ENCODE results near the gene SMIM41. TPM values are rescaled to one million over a fixed set of nuclear protein-coding genes. Genes with fewer than 3 reads are reported as not detected.

The SMIM41 gene
- total RNA-seq, 1 experiment from 2014 or later = not detected

DNA sequence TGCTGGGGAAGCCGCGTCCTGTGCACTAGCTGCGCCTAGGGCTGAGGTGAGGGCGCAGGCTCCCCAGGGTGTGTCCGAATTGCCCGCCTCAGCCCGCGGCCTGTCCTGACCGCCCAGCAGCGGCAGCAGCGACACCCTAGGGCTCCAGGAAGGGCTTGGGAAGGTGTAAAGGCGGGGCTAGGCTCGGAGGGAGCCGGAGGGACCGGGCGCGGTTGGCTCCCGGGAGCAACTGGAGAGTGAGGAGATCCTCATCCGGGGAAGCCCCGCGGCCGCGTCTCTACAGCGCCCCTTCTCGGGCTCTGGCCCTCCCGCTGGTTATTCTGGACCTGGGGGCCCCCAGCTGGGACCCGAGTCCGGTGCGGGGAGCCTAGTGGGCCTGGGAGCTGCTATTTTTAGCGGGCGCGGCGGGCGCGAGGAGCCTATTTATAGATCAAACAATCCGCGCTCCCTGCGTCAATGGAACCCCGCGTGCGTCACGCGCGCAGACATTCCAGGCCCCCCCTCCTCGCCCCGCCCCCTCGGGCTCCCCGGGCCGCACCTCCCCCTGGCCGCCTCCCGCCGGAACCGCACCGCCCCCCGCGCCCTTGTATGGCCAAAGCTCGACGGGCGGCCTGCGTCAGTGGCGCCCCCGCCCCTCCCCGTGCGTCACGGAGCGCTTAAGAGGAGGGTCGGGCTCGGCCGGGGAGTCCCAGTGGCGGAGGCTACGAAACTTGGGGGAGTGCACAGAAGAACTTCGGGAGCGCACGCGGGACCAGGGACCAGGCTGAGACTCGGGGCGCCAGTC lies 28.6 kb upstream of the SMIM41 start, which contains the start of gene NR4A1:
NR4A1 (plus strand) TSS at position 685 of the 784 bp plus-strand sequence. CDS start 2,887 bp downstream, outside the sequence.
- peak; percentile 79 for DNase-seq (ENCODE audit: low spot score)

DNA sequence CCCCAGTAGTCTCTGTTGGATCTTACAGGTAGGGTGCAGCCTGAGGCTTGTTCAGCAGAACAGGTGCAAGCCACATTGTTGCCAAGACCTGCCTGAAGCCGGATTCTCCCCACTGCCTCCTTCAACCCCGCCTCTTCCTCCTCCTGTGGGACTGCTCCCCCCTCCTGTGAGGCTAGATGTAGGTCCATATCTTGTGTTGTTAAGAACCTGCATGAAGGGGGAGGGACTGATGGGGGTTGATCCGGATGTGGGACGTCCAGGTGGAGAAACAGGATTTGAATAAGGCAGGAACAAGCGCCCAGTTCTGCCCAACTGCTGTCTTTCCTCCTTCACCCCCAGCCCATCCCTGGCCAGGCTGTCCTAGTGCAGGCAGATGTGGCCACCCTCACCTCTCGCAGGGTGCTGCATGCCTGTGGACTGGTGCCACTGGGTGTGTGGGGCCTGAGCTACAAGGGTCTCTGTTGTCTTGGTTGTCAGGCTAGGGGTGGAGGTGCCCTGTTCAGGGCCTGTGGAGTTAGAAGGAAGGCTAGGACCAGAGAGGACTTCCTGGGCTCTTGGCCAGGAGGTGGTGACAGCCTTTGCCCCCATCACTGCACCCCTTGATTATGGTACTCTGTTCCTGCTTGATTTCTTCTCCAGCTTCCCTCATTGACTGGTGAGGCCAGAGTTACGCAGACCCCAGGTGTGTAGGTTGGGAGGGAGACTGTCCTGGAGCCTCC lies 26.9 kb upstream of the SMIM41 start:
- peak; percentile 64 for DNase-seq (ENCODE audit: low spot score)

DNA sequence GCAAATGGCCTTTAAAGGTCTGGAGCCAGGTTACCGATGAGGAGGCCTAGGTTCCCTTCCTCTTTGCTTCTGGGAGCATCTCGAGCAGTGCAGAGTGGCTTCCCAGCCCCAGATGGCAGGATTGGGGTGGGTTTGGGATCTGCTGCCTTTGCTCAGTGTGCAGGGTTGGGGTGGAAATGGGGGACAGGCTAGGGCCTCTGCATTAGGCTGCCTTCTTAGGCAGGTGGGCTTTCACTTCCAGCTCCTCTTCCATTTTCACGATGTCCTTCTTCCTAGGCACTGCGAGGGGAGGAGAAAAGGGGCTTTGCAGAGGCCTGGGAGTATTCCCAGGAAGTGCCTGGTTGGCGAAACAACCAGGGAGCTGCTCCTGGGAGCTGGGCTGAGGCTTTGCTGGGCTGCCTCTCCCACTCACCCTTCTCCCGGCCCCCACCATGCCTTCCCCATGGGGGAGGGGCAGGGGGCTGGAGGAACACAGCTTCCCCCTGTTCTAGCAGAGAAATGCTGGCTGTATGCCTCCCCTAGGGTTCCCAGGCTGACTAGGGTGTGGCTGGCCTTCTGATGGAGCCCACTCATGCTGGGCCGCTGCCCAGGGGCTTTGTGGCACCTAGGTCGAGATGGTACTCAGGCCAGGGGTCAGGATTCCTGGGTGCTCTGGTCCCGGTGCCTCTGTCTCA lies 25.8 kb upstream of the SMIM41 start:
- DNase-seq (ENCODE audit: low spot score) = no peak

DNA sequence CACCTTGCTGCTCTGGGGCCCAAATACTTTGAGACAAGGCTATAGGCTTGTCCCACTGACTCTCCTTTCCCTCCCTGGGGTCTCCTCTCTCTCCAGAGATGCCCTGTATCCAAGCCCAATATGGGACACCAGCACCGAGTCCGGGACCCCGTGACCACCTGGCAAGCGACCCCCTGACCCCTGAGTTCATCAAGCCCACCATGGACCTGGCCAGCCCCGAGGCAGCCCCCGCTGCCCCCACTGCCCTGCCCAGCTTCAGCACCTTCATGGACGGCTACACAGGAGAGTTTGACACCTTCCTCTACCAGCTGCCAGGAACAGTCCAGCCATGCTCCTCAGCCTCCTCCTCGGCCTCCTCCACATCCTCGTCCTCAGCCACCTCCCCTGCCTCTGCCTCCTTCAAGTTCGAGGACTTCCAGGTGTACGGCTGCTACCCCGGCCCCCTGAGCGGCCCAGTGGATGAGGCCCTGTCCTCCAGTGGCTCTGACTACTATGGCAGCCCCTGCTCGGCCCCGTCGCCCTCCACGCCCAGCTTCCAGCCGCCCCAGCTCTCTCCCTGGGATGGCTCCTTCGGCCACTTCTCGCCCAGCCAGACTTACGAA lies 25.2 kb upstream of the SMIM41 start:
- no peak for DNase-seq (ENCODE audit: low spot score)

DNA sequence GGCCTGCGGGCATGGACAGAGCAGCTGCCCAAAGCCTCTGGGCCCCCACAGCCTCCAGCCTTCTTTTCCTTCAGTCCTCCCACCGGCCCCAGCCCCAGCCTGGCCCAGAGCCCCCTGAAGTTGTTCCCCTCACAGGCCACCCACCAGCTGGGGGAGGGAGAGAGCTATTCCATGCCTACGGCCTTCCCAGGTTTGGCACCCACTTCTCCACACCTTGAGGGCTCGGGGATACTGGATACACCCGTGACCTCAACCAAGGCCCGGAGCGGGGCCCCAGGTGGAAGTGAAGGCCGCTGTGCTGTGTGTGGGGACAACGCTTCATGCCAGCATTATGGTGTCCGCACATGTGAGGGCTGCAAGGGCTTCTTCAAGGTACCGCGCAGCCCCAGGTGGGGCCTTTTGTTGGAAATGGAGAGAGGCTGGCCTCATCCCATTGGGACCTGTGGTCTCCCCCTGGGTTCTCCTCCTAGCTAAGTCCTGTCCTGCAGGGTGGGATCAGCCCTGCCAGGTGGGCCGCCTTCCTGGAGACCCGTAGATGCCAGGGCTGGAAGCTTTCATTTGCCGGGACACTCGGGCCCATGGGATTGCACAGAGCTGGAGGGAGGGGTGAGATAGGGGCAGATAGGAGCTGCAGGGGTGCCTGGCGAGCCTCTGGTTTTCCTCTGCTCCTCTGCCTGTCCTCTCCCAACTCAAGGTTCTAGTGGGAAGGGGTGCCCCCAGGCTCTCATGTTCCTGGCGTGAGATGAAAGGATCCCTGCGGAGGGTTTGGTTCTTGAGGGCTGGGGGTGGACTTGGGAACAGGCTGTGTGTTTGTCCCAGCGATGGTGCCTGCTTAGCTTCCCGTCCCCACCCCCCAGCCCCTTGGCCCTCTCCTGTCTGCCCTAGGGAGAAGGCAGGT lies 24.4 kb upstream of the SMIM41 start:
- DNase-seq (ENCODE audit: low spot score) = no peak

DNA sequence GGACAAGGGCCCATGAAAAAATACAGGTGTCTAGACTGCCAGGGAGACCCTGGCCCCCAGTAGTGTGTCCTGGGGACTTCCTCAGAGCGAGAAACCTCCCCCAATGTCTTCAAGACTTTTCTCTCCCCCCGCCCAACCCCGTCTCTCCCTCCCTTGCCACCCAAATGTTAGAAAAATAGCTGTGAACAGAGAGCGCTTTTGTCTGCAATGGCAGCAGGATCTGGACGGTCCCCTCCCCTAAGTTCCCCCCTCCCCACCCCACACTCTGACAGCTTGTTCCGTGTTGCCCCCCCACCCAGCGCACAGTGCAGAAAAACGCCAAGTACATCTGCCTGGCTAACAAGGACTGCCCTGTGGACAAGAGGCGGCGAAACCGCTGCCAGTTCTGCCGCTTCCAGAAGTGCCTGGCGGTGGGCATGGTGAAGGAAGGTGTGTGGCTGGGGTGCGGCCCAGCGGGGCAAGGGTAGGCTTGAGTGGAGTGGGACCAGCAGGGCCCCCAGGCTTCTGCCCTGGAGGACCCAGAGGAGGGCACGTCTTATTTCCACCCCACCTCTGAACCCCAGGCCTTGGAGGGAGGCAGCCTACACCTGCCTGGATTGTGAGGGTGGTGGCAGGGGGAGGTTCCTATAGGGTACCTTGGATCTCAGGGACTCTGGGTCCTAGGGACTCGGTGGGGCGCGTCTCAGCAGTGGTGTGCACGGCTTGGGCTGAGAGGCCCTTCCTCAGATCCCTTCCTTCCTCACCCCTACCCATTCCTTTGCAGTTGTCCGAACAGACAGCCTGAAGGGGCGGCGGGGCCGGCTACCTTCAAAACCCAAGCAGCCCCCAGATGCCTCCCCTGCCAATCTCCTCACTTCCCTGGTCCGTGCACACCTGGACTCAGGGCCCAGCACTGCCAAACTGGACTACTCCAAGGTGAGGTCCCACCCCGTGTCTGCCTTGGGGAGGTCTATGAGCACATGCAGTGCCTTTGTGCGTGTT lies 23.5 kb upstream of the SMIM41 start:
- no peak for DNase-seq (ENCODE audit: low spot score)

DNA sequence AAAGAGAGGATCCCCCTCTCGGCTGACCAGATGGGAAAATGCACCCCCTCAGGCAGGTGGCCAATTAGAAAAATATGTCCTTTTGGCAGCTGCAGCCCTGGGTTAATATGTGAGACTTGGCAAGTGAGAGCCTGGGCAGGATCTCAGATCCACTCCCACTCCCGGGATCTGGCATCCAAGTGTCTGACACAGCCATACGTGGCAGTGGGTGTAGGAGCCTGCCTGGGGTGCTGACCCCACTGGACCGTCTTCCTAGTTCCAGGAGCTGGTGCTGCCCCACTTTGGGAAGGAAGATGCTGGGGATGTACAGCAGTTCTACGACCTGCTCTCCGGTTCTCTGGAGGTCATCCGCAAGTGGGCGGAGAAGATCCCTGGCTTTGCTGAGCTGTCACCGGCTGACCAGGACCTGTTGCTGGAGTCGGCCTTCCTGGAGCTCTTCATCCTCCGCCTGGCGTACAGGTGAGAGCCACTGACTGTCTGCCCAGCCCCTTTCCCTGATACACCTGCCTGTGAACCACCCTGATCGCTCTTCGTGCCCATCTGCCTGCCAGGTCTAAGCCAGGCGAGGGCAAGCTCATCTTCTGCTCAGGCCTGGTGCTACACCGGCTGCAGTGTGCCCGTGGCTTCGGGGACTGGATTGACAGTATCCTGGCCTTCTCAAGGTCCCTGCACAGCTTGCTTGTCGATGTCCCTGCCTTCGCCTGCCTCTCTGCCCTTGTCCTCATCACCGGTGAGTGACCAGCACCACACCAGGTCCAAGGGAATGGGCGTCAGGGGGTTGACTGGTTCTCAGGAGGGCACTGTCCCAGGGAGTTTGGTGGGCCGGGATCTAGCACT lies 22.5 kb upstream of the SMIM41 start:
- DNase-seq (ENCODE audit: low spot score) = no peak

DNA sequence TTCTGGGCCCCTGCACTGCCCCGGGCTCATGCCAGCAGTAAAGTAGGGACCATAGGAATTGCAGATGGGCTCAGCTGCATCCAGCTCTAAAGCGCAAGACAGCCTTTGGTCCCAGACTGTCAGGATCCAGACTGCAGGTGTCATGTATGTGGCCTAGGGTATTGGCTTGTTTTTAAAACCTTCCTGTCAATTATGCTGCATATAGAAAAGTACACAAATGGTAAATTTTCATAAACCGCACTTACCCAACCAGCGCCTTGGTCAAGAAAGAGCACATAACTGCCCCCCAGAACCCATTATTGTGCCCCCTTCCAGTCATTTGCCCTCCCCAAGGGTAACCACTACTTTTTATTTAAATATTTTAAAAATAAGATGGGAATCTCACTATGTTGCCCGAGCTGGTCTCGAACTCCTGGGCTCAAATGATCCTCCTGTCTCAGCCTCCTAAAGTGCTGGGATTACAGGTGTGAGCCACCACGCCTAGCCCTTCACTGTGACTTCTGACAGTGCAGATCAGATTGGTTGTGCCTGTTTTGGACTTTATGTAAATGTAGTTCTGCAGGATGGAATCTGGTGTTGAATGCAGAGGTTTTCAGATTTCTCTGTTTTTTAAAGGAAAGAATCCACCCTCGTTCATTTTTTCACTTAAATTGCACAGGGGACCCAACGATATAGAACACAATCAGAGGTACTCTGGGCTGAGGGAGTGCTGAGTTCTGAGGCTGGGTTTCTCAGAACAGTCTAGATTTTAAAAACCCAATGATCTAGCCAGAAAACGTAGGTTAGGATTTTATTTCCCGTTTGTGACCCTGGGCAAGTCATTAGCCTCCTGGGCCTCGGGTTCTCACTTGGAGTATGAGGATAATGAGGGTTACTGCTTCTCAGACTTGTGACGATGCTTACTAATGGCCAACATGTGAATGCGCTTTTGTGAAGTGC lies 21.6 kb upstream of the SMIM41 start:
- DNase-seq (ENCODE audit: low spot score) = no peak

DNA sequence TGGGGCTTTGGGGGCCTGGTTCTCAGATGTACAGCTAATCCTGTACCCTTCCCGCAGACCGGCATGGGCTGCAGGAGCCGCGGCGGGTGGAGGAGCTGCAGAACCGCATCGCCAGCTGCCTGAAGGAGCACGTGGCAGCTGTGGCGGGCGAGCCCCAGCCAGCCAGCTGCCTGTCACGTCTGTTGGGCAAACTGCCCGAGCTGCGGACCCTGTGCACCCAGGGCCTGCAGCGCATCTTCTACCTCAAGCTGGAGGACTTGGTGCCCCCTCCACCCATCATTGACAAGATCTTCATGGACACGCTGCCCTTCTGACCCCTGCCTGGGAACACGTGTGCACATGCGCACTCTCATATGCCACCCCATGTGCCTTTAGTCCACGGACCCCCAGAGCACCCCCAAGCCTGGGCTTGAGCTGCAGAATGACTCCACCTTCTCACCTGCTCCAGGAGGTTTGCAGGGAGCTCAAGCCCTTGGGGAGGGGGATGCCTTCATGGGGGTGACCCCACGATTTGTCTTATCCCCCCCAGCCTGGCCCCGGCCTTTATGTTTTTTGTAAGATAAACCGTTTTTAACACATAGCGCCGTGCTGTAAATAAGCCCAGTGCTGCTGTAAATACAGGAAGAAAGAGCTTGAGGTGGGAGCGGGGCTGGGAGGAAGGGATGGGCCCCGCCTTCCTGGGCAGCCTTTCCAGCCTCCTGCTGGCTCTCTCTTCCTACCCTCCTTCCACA lies 20.7 kb upstream of the SMIM41 start:
- no peak for DNase-seq (ENCODE audit: low spot score)

DNA sequence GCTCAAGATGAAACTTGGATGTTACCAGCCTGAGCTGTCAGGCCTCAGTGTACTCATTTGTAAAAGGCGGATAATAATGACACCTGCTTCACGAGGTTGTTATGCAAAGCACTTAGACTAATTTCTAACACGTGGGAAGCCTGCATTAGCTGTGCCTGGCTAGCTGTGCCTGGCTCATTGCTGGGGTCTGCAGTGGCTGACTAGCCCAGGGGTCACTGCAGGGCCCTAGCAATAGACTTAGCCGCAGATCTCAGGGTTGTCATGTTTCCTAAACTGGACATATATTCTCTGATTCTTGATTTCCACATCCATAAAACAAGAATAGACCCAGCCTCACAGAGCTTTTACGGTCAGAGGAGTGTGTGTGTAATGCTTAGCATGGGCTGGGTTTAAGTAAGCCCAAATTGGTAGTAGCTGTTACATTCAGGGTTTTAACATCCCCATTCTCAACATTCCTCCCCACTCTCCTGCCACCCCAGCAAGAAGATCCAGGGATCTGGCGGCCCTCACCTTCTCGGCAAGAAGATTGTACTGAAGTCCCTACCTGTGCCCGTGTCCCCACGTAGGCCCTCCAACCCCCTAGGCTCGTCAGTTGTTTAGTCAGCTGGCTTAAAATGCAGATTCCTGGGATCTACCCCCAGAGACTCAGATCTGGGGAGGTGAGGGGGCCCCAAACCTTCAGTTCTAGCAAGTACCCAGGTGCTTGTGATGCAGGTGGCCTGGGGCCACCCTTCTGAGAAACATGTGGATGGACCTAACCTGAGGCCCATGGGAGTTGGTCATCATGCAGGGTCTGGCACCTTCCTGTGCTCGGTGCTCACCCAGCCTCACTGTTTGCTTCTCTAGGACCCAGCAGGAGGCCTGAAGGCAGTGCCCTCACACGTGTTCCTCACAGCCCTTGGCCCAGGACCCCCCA lies 19.7 kb upstream of the SMIM41 start:
- no peak for DNase-seq (ENCODE audit: low spot score)

DNA sequence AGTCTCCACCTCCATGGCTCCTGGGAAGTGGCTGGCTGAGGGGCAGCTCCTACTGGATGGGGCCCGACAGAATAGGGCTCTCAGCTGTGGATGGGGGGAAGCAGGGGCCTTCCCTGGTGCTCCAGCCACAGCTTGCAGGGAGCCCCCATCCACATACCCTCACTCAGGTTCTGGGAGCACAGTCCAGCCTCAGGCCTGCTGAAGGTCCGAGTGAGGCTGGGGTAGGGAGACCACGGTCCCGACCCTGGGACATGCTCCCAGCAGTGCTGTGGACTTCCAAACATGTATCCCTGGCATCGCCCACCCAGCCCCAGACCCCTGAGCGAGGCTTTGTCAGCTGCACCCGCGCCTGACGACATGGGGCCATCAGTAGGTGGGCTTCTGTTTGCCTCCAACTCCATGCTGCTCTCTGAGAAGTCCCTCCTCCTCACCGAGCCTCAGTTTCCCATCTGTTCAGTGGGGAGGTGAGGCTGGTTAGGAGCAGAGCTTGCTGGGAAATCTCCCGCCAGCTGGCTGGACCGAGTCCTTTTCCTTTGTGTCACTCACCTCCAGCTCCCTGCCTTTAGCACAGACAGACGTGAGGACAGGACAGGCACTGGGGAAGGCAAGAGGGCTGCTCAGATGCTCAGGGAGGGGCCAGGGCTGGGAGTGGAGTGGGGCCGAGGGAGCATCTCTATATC lies 18.9 kb upstream of the SMIM41 start:
- DNase-seq (ENCODE audit: low spot score) = no peak

DNA sequence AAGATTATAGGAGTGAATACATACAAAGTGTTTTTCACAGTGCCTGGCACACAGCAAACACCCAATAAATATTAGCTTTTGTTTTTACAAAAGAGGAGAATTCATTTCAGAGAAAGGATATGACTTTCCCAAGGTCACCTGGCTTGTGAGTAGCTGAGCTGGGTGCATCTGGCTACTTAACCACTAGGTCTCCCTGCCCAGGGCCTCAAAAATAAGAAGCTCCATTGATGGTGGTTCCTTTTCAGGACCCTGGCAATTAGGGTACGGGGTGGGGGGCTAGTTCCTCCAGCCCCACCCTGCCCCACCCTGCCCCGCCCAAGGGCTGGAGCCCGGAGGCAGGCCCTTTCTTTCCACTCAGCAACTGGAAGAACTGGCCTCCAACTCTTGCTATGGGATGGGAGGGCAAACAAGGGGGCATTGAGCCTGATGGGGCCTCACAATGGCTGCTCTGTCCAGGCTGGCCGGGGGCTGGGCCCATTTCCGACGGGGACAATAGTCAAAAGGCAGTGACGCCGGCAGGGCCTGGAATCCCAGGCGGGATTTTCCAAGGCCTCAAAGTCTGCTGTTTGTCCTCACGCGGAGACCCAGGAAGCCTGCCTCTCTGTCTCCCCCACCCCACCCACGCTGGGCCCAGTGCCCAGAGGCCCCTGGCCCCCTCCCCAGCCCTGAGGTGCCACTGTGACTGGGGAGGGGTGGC lies 17.9 kb upstream of the SMIM41 start:
- no peak for DNase-seq (ENCODE audit: low spot score)

DNA sequence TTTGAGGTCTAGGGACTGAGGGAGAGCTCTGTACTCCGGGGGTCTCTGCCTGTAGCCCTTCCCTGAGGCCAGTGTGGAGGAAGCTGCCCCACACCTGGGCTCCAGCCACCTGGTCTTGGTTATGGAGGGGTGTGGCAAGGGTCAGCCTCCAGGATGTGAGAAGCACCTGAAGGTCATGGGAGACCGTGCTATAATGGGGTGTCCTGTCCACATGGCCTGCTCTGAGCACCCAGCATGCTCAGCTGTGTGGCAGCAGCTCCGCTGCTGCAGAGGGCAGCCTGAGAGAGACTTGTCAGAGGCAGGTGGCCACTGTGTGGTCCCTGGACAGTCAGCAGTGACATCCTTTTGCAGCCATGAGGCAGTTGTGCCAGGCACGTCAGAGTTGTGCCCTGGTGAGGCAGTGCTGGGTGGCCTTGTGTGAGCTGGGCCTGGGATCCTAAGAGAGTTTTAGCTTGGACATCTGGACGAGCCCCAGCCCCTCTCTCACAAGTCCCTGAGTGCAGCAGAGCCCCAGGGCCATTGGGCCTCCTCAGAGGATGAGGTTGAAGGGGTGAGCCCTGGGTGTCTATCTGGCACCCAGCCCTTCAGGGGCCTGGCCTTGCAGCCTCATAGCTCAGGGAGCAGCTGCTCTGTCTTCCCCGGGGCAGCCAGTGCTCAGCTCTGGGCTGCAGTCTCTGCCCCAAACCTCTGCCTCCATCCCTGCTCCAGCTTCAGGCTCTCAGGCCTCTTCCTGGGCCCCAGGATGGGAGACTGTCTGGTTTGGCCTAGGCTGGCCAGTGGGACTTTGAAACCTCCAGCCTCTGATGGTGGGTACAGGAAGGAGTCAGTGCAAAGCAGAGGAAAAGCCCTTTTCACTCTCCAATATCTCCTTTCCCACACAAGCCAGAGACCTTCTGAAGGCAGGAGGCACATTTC lies 17.1 kb upstream of the SMIM41 start:
- DNase-seq (ENCODE audit: low spot score) = no peak

Data from HT-29 (cell line).